Left kidney (tissue), 1 donor: Measurements from ENCODE around the gene WDR49. TPM values are rescaled to one million over a fixed set of nuclear protein-coding genes. Genes with fewer than 3 reads are reported as not detected.

ENCODE experiments used
- polyA plus RNA-seq: library from polyadenylated mRNA; unstranded; fragments of 120-200 nt; gene quantifications from one replicate; pipeline ENCODE4 v1.2.1, GENCODE V29; 2013; ENCODE audit not compliant: insufficient read length

Gene WDR49
- polyA plus RNA-seq, 1 donor: 2.0 TPM

Other genes with a start within 250 kb of the WDR49 start
- gene SERPINI2, start 179.9 kb downstream of the WDR49 start, polyA plus RNA-seq: 1.9 TPM
- gene PDCD10, start 81.0 kb upstream of the WDR49 start, polyA plus RNA-seq: 71.5 TPM
- 39.9 TPM for gene SERPINI1, start 81.8 kb upstream of the WDR49 start, polyA plus RNA-seq